Inflammatory macrophage treated with lipopolysaccharide for 4 hours (primary cell): ENCODE results near the gene F2RL3.

Source experiments
- DNase-seq: peaks from one replicate; pipeline ENCODE4 v3.0.0-alpha.2; 2020

F2RL3 gene

GRCh38 chr19:16875584-16876555 lies 12.9 kb upstream of the F2RL3 start:
- no peak for DNase-seq

- DNase-seq, result no peak
Observed at GRCh38 chr19:16876904-16877361, 11.9 kb upstream of the F2RL3 start.

GRCh38 chr19:16877581-16877980 lies 11.2 kb upstream of the F2RL3 start:
- no peak for DNase-seq

GRCh38 chr19:16878181-16878965 lies 10.4 kb upstream of the F2RL3 start:
- DNase-seq, result no peak

GRCh38 chr19:16880884-16881554 lies 7.8 kb upstream of the F2RL3 start:
- no peak for DNase-seq

- DNase-seq, result no peak
Observed at GRCh38 chr19:16882146-16882545, 6.7 kb upstream of the F2RL3 start.

- no peak for DNase-seq
Observed at GRCh38 chr19:16883522-16883921, 5.3 kb upstream of the F2RL3 start.

- DNase-seq, result no peak
Observed at GRCh38 chr19:16885166-16885565, 3.6 kb upstream of the F2RL3 start.

- DNase-seq, result no peak
Observed at GRCh38 chr19:16886305-16886880, 2.4 kb upstream of the F2RL3 start.

GRCh38 chr19:16887353-16888265 lies 1.2 kb upstream of the F2RL3 start:
- no peak for DNase-seq

GRCh38 chr19:16889366-16889882 lies 625 bp downstream of the F2RL3 start:
- DNase-seq, result no peak

GRCh38 chr19:16889883-16890460 lies 1.2 kb downstream of the F2RL3 start:
- DNase-seq, result no peak

- DNase-seq, result no peak
Observed at GRCh38 chr19:16890461-16891184, 1.8 kb downstream of the F2RL3 start.

- no peak for DNase-seq
Observed at GRCh38 chr19:16891696-16892382, 3.0 kb downstream of the F2RL3 start.

GRCh38 chr19:16892436-16892835 lies 3.6 kb downstream of the F2RL3 start:
- no peak for DNase-seq

GRCh38 chr19:16892868-16893685 lies 4.3 kb downstream of the F2RL3 start:
- no peak for DNase-seq

- DNase-seq, result no peak
Observed at GRCh38 chr19:16893686-16893989, 4.8 kb downstream of the F2RL3 start.

- no peak for DNase-seq
Observed at GRCh38 chr19:16894080-16894479, 5.3 kb downstream of the F2RL3 start.
